NCI-H1930 (cell line): ENCODE results near the gene PARK7.
"Not testable (repeated sequence)": the region's sequence is repeated elsewhere in the genome, so short reads cannot be mapped to it uniquely, and the experiment has no call there.

Experiments
- DNase-seq, 2 experiments: peaks; one replicate each; lab custom pipeline; 2025; lab: John Stamatoyannopoulos, UW

PARK7 gene

GRCh38 chr1:7961216-7962013 is at the start of gene PARK7:
Gene PARK7, plus strand, starts transcription at chr1:7961711. Its CDS starts 1,075 bp downstream, at chr1:7962786.
- peak; percentile 97 to 99 for DNase-seq

GRCh38 chr1:7912145-7912544 is 49.4 kb upstream of the PARK7 start:
- DNase-seq = no peak

- no peak for DNase-seq
Measured at GRCh38 chr1:7912743-7913557, 48.6 kb upstream of the PARK7 start.

GRCh38 chr1:7915826-7916500 is 45.5 kb upstream of the PARK7 start:
- no peak for DNase-seq

- no peak for DNase-seq
Measured at GRCh38 chr1:7916501-7916830, 45.0 kb upstream of the PARK7 start.

- not testable (repeated sequence) for DNase-seq
Measured at GRCh38 chr1:7917971-7918370, 43.5 kb upstream of the PARK7 start.

- no peak for DNase-seq
Measured at GRCh38 chr1:7919880-7920279, 41.6 kb upstream of the PARK7 start.

GRCh38 chr1:7921796-7922195 is 39.7 kb upstream of the PARK7 start:
- DNase-seq = no peak

GRCh38 chr1:7922301-7922700 is 39.2 kb upstream of the PARK7 start:
- DNase-seq = no peak

- not testable (repeated sequence) for DNase-seq
Measured at GRCh38 chr1:7927061-7927460, 34.5 kb upstream of the PARK7 start.

GRCh38 chr1:7928247-7928646 is 33.3 kb upstream of the PARK7 start:
- DNase-seq = no peak

GRCh38 chr1:7929637-7930036 is 31.9 kb upstream of the PARK7 start:
- DNase-seq = no peak

- DNase-seq = no peak
Measured at GRCh38 chr1:7930645-7931445, 30.7 kb upstream of the PARK7 start.

GRCh38 chr1:7931446-7931812 is 30.1 kb upstream of the PARK7 start:
- DNase-seq = no peak

GRCh38 chr1:7932524-7933138 is 28.9 kb upstream of the PARK7 start:
- DNase-seq = no peak

GRCh38 chr1:7938070-7938469 is 23.4 kb upstream of the PARK7 start:
- DNase-seq = no peak

GRCh38 chr1:7940034-7940433 is 21.5 kb upstream of the PARK7 start:
- no peak for DNase-seq

- DNase-seq = no peak
Measured at GRCh38 chr1:7940745-7941436, 20.6 kb upstream of the PARK7 start, which contains the start of gene TNFRSF9. Gene TNFRSF9, minus strand, starts transcription at chr1:7940839. Its CDS starts 845 bp downstream, at chr1:7939994.

- no peak for DNase-seq
Measured at GRCh38 chr1:7941437-7941793, 20.1 kb upstream of the PARK7 start.

GRCh38 chr1:7942214-7942921 is 19.1 kb upstream of the PARK7 start:
- DNase-seq = peak in 1 of 2 experiments; percentile 12
